Bronchial epithelial cell (primary cell): ENCODE results near the gene SPOCK2. TPM values are rescaled to one million over a fixed set of nuclear protein-coding genes. Genes with fewer than 3 reads are reported as not detected.

Experiments
- DNase-seq: peaks from one replicate; pipeline ENCODE4 v3.0.0-alpha.2; 2010; ENCODE audit warnings: low read depth
- FAIRE-seq: peaks from 2 replicates; lab custom pipeline; 2011; peaks lifted over from hg19 to GRCh38; lab: Jason Lieb, UNC
- H3K27me3 ChIP-seq: 2 replicates; pipeline ENCODE4 v1.5.1; 2011; ENCODE audit warnings: low read length; ENCODE audit not compliant: control insufficient read depth, insufficient read depth
- H3K36me3 ChIP-seq: 2 replicates; pipeline ENCODE4 v1.5.1; 2011; ENCODE audit warnings: low read length; ENCODE audit not compliant: control insufficient read depth, insufficient read depth
- H3K4me3 ChIP-seq: 2 replicates; pipeline ENCODE4 v1.5.1; 2011; ENCODE audit warnings: mild to moderate bottlenecking, low read depth, low read length, control low read depth
- CTCF ChIP-seq: IDR thresholded peaks from 2 replicates; pipeline ENCODE4 v1.5.1; 2011; ENCODE audit warnings: mild to moderate bottlenecking, moderate library complexity, low read length, control low read depth, inconsistent platforms; ENCODE audit not compliant: insufficient read depth, severe bottlenecking
- total RNA-seq: library from RNA; depleted of rRNA; stranded (reverse); fragments of >200 nt; gene quantifications from 2 replicates; pipeline ENCODE4 v1.2.1, GENCODE V29; 2014

Gene SPOCK2
- total RNA-seq, 1 donor from 2014 or later, result 0.26 TPM

- DNase-seq (no peak), FAIRE-seq (no peak)
- TF ChIP-seq CTCF, result no peak
- H3K4me3 ChIP-seq, result no peak overlapping the region
- peaks cover 2% of the 10 kb centered on the region for H3K27me3 ChIP-seq
- no peaks in the 10 kb centered on the region for H3K36me3 ChIP-seq
These were observed 18.0 kb upstream of the SPOCK2 start for GRCh38 chr10:72106154-72106849.

- Histone ChIP-seq H3K27me3 (peaks cover 2% of the 10 kb centered on the region), H3K36me3 (no peaks in the 10 kb centered on the region), H3K4me3 (no peak overlapping the region)
- DNase-seq (no peak), FAIRE-seq (no peak)
- TF ChIP-seq CTCF, result no peak
These were observed 17.4 kb upstream of the SPOCK2 start for GRCh38 chr10:72105710-72106109.

- FAIRE-seq (no peak), DNase-seq (no peak)
- Histone ChIP-seq H3K36me3 (no peaks in the 10 kb centered on the region), H3K4me3 (no peak overlapping the region), H3K27me3 (peaks cover 2% of the 10 kb centered on the region)
- no peak for TF ChIP-seq CTCF
These were observed 16.7 kb upstream of the SPOCK2 start for GRCh38 chr10:72105098-72105475.

GRCh38 chr10:72104472-72105097, 16.2 kb upstream of the SPOCK2 start:
- Histone ChIP-seq H3K36me3 (no peaks in the 10 kb centered on the region), H3K27me3 (peaks cover 2% of the 10 kb centered on the region), H3K4me3 (no peak overlapping the region)
- no peak for DNase-seq
- TF ChIP-seq CTCF, result no peak
- FAIRE-seq, result no peak

GRCh38 chr10:72099600-72099921, 11.2 kb upstream of the SPOCK2 start:
- no peak overlapping the region for H3K4me3 ChIP-seq
- peaks cover 4% of the 10 kb centered on the region for H3K36me3 ChIP-seq
- peaks cover 2% of the 10 kb centered on the region for H3K27me3 ChIP-seq
- FAIRE-seq (no peak), DNase-seq (no peak)
- TF ChIP-seq CTCF, result no peak
